K562 (cell line): Measurements from ENCODE around the gene AHNAK. TPM values are rescaled to one million over a fixed set of nuclear protein-coding genes. Genes with fewer than 3 reads are reported as not detected.

Source experiments
- ATAC-seq: fragments of 200-7000 bp; cut with Tn5 transposase; 3 replicates; pipeline ENCODE4 v1.9.1; 2020; ENCODE audit warnings: moderate library complexity
- BruUV-seq: library from RNA; stranded (reverse); fragments of 400-500 nt; replicated peaks from 2 replicates; lab custom pipeline; 2021; lab: Mats Ljungman, UMichigan
- CTCF ChIA-PET: fragments of 300-600 bp; formaldehyde crosslinking; extraction: SDS; loops from one replicate; lab custom pipeline; 2021; ENCODE audit warnings: low intra/inter-chr PET ratio; lab: Yijun Ruan, JAX
- POLR2A ChIA-PET: fragments of 300-600, 350-650 bp; sonication (Branson Sonifier 250); formaldehyde crosslinking; extraction: SDS; loops from one replicate; lab custom pipeline; 2021; ENCODE audit warnings: antibody characterized with exemption, inconsistent platforms; lab: Yijun Ruan, JAX
- DNase-seq, 4 experiments: peaks; one replicate each; pipeline versions ENCODE4 v3.0.0 to v3.0.0-alpha.2; 2011 to 2018; ENCODE audit warnings: low spot score in 3 of 4, mixed read lengths in 3 of 4; ENCODE audit errors: extremely low read depth in 1 of 4
- FAIRE-seq: peaks from 2 replicates; lab custom pipeline; 2011; peaks lifted over from hg19 to GRCh38; lab: Jason Lieb, UNC
- H2AFZ ChIP-seq: 2 replicates; pipeline ENCODE4 v1.6.0; 2011; ENCODE audit warnings: low read depth, low read length, control low read depth, inconsistent platforms
- H3K27ac ChIP-seq: fragments of 200-600 bp; 3 replicates; pipeline ENCODE4 v1.8.0; 2011; ENCODE audit warnings: low read depth, mild to moderate bottlenecking, control low read depth, inconsistent platforms, low read length, moderate library complexity, mixed read lengths; ENCODE audit errors: extremely low read depth
- H3K27me3 ChIP-seq, 2 experiments: fragments of 300-600 bp in 1 of 2; 2 replicates in 1 of 2; 3 replicates in 1 of 2; pipeline versions ENCODE4 v1.6.0 to v1.8.0; 2011; ENCODE audit warnings: inconsistent platforms in 2 of 2, low read length in 2 of 2, mild to moderate bottlenecking in 1 of 2, mixed read lengths in 1 of 2, moderate library complexity in 1 of 2; ENCODE audit not compliant: control insufficient read depth in 2 of 2, insufficient read depth in 2 of 2
- H3K36me3 ChIP-seq: fragments of 300-600 bp; 3 replicates; pipeline ENCODE4 v1.8.0; 2011; ENCODE audit warnings: mild to moderate bottlenecking, low read length, inconsistent platforms; ENCODE audit not compliant: control insufficient read depth, insufficient read depth
- H3K4me1 ChIP-seq, 2 experiments: fragments of 200-600 bp in 1 of 2; replicated peaks in 1 of 2; 2 replicates in 1 of 2; 3 replicates in 1 of 2; pipeline versions ENCODE4 v1.5.1 to v1.8.0; 2011; ENCODE audit warnings: inconsistent platforms in 2 of 2, low read length in 2 of 2, mild to moderate bottlenecking in 1 of 2, mixed read lengths in 1 of 2, moderate library complexity in 1 of 2; ENCODE audit not compliant: control insufficient read depth in 2 of 2, insufficient read depth in 2 of 2
- H3K4me2 ChIP-seq: 2 replicates; pipeline ENCODE4 v1.6.1; 2011; ENCODE audit warnings: low read length, control low read depth, inconsistent platforms, mixed read lengths; ENCODE audit not compliant: insufficient read depth
- H3K4me3 ChIP-seq: fragments of 200-600 bp; sonication (generic), shearing (Covaris generic); 2 replicates; pipeline ENCODE4 v1.5.1; 2016; ENCODE audit warnings: control low read depth, inconsistent platforms
- H3K79me2 ChIP-seq: fragments of 200-600 bp; 3 replicates; pipeline ENCODE4 v1.8.0; 2011; ENCODE audit warnings: low read length, inconsistent platforms; ENCODE audit not compliant: control insufficient read depth, insufficient read depth
- H3K9ac ChIP-seq, 2 experiments: 2 replicates each; pipeline versions ENCODE4 v1.6.0 to v1.6.1; 2011; ENCODE audit warnings: low read depth in 2 of 2, low read length in 2 of 2, control low read depth in 1 of 2, inconsistent platforms in 1 of 2, mild to moderate bottlenecking in 1 of 2, mixed read lengths in 1 of 2; ENCODE audit not compliant: insufficient read depth in 1 of 2
- H3K9me1 ChIP-seq: one replicate; pipeline ENCODE4 v1.6.0; 2011; ENCODE audit warnings: inconsistent platforms, mild to moderate bottlenecking, low read length, moderate library complexity; ENCODE audit not compliant: control insufficient read depth, insufficient read depth
- H3K9me3 ChIP-seq: replicated peaks from 2 replicates; pipeline ENCODE4 v1.5.1; 2011; ENCODE audit warnings: low read depth, low read length, inconsistent platforms; ENCODE audit not compliant: control insufficient read depth, insufficient read depth
- H4K20me1 ChIP-seq: replicated peaks from 2 replicates; pipeline ENCODE4 v1.6.1; 2011; ENCODE audit warnings: low read length, inconsistent platforms, mixed read lengths; ENCODE audit not compliant: control insufficient read depth, insufficient read depth
- EHMT2 ChIP-seq: fragments of 450-650 bp; IDR thresholded peaks from 2 replicates; pipeline ENCODE4 v1.6.1; 2018; ENCODE audit warnings: antibody characterized with exemption
- MAFK ChIP-seq: IDR thresholded peaks from 2 replicates; pipeline ENCODE4 v1.6.1; 2011; ENCODE audit warnings: low read length, improper control_type of control experiment
- MGA ChIP-seq: fragments of 450-650 bp; IDR thresholded peaks from 2 replicates; pipeline ENCODE4 v1.6.1; 2016; ENCODE audit warnings: mild to moderate bottlenecking, moderate library complexity
- SOX6 ChIP-seq: fragments of 450-650 bp; IDR thresholded peaks from 2 replicates; pipeline ENCODE4 v1.6.1; 2014; ENCODE audit warnings: mild to moderate bottlenecking
- WGBS: fragments of 100-300 bp; shearing (Covaris generic); methylation state at CpG from one replicate; pipeline ENCODE4 v1.1.6; 2016; ENCODE audit warnings: low coverage, mixed read lengths; ENCODE audit not compliant: insufficient coverage; ENCODE audit errors: missing lambda C conversion rate; 5-methylcytosine and 5-hydroxymethylcytosine counted together
- in situ Hi-C: fragments of 300-500 bp; cut with MboI; formaldehyde crosslinking; loops from 4 replicates; pipeline ENCODE4 v1.15.0; 2018; ENCODE audit warnings: inconsistent platforms, mixed read lengths
- intact Hi-C: fragments of 100-400 bp; cut with micrococcal nuclease; formaldehyde crosslinking; loops from 2 replicates; pipeline ENCODE4 v1.14.2; 2022
- polyA plus RNA-seq, 8 experiments: library from polyadenylated mRNA; depleted of rRNA in 4 of 8; stranded (reverse) in 5 of 8; unstranded in 3 of 8; fragments of >200 nt; fragmentation: Nextera tagmentation in 2 of 8; fragmentation: Illumina TruSeq in 1 of 8; extraction: Ambion mirVana in 2 of 8; extraction: Trizol in 1 of 8; gene quantifications; 2 replicates each; pipeline versions ENCODE4 v1.2.1 to v1.2.3, GENCODE V29; 2011 to 2014; ENCODE audit warnings: inconsistent platforms in 1 of 8, missing spikeins in 1 of 8
- total RNA-seq, 7 experiments: library from RNA; depleted of rRNA in 6 of 7; stranded (reverse); fragments of >200 nt in 6 of 7; fragmentation: Illumina TruSeq in 2 of 7; extraction: Trizol in 2 of 7; gene quantifications; 2 replicates each; pipeline versions ENCODE4 v1.2.1 to v1.2.3, GENCODE V29; 2011 to 2021; ENCODE audit warnings: low replicate concordance in 1 of 7
- TF ChIP-seq, protein P1 (sequence below): fragments of 450-650 bp; conservative IDR thresholded peaks from 2 replicates; pipeline ENCODE4 v1.6.1; 2016; ENCODE audit warnings: missing genetic modification characterization, low read depth, mild to moderate bottlenecking, control low read depth, missing compliant biosample characterization
- TF ChIP-seq, protein P2 (sequence below): fragments of 200-800 bp; sonication (Bioruptor generic); IDR thresholded peaks from 2 replicates; pipeline ENCODE4 v1.6.1; 2017; ENCODE audit warnings: missing genetic modification characterization, missing compliant biosample characterization

The AHNAK gene
- total and polyA plus RNA-seq, 9 of the 15 experiments (the other 6 are each of a cell fraction or from before 2014, with no cell fraction given), result 1.5 to 89.7 (median 45.0) TPM

GRCh38 chr11:62418136-62418535 lies 128.5 kb downstream of the AHNAK start (continued):
- TF ChIP-seq, protein P1, sequence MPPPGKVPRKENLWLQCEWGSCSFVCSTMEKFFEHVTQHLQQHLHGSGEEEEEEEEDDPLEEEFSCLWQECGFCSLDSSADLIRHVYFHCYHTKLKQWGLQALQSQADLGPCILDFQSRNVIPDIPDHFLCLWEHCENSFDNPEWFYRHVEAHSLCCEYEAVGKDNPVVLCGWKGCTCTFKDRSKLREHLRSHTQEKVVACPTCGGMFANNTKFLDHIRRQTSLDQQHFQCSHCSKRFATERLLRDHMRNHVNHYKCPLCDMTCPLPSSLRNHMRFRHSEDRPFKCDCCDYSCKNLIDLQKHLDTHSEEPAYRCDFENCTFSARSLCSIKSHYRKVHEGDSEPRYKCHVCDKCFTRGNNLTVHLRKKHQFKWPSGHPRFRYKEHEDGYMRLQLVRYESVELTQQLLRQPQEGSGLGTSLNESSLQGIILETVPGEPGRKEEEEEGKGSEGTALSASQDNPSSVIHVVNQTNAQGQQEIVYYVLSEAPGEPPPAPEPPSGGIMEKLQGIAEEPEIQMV (tag), result 0 out of 2 replicates have a peak, but pooled peaks have one; percentile 10
- TF ChIP-seq EHMT2 (0 out of 2 replicates have a peak, but pooled peaks have one; percentile 18), SOX6 (0 out of 2 replicates have a peak, but pooled peaks have one; percentile 29)
- TF ChIP-seq, protein P2, sequence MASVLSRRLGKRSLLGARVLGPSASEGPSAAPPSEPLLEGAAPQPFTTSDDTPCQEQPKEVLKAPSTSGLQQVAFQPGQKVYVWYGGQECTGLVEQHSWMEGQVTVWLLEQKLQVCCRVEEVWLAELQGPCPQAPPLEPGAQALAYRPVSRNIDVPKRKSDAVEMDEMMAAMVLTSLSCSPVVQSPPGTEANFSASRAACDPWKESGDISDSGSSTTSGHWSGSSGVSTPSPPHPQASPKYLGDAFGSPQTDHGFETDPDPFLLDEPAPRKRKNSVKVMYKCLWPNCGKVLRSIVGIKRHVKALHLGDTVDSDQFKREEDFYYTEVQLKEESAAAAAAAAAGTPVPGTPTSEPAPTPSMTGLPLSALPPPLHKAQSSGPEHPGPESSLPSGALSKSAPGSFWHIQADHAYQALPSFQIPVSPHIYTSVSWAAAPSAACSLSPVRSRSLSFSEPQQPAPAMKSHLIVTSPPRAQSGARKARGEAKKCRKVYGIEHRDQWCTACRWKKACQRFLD (CRISPR knock-in tag), result peak; percentile 18; the same call in 1 of the 2 replicates

DNA sequence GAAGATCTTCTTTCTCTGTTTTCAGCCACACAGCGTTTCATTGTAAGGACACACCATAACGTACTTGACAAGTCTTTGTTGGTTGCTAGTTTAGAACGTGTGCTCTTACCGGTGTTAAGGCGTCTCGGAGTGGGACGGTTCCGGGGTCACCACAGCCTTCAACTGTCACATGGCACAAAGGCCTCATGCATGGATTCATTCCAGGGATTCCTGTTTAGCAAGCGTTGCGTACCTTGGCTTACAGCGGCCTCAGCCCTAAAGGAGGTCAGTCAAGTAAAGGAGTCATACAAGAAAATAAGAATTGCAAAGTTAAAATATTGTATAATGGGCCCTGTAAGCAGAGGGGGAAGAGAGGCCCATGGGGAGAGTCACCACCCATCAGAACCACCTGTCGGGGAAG lies 130.0 kb downstream of the AHNAK start:
- peaks cover 23 to 25% of the 10 kb centered on the region in 2 experiments for H3K4me1 ChIP-seq
- ATAC-seq (no peak), DNase-seq (no peak), FAIRE-seq (no peak)
- CTCF ChIA-PET, result interaction anchor here (0.6 kb wide), 1 partner anchor 24 kb away, joined by 3 read pairs; no protein-coding TSS in a partner anchor
- H4K20me1 ChIP-seq, result no peaks in the 10 kb centered on the region
- intact Hi-C loops, result no loop called here
- no peaks in the 10 kb centered on the region for H3K36me3 ChIP-seq
- H3K9me1 ChIP-seq, result no peaks in the 10 kb centered on the region
- no peaks in the 10 kb centered on the region for H3K27me3 ChIP-seq
- H3K4me2 ChIP-seq, result no peak overlapping the region
- no peaks in the 10 kb centered on the region for H3K9me3 ChIP-seq
- H3K79me2 ChIP-seq, result no peaks in the 10 kb centered on the region
- peak overlapping the region; percentile 47; the same call in 1 of the 2 replicates for H2AFZ ChIP-seq
- H3K27ac ChIP-seq, result no peak overlapping the region
- in situ Hi-C loops, result no loop called here
- no TSS peak for BruUV-seq
- POLR2A ChIA-PET, result interaction anchor here (0.6 to 1.0 kb wide), 2 partner anchors 126 to 128 kb away, joined by 3 to 4 read pairs; no protein-coding TSS in a partner anchor
- 87% methylated on average over 12 of the region's 12 CpGs for WGBS
- no peak overlapping the region for H3K9ac ChIP-seq
- no peak overlapping the region for H3K4me3 ChIP-seq
- TF ChIP-seq MGA (no peak), MAFK (no peak)
